ENCODE results near the gene NLGN3.
A peak's percentile ranks its signal among the peaks of the same experiment; 100 is the strongest.
"Not testable (repeated sequence)": the region's sequence is repeated elsewhere in the genome, so short reads cannot be mapped to it uniquely, and the experiment has no call there.

The NLGN3 gene

DNA sequence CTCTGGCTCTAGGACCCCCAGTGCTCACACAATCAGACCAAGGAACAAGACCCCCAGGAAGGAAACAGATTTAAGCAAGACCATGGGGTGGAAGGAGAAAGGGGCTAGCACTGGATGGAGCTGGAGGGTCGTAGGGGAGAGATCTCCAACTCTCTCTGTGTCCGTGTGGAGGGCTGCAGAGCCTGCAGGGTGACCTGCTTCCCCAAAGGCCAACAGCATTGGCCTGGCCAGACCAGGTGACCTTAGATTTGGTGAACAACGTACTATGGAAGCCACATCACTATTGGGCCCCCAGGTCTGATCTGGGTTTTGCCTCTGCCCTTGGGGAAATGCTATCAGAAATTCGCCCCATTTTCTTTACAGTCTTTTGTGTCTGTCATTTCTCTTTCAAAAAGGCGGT lies 26.0 kb downstream of the NLGN3 start:
- no peak for DNase-seq (ENCODE audit: low read depth)

DNA sequence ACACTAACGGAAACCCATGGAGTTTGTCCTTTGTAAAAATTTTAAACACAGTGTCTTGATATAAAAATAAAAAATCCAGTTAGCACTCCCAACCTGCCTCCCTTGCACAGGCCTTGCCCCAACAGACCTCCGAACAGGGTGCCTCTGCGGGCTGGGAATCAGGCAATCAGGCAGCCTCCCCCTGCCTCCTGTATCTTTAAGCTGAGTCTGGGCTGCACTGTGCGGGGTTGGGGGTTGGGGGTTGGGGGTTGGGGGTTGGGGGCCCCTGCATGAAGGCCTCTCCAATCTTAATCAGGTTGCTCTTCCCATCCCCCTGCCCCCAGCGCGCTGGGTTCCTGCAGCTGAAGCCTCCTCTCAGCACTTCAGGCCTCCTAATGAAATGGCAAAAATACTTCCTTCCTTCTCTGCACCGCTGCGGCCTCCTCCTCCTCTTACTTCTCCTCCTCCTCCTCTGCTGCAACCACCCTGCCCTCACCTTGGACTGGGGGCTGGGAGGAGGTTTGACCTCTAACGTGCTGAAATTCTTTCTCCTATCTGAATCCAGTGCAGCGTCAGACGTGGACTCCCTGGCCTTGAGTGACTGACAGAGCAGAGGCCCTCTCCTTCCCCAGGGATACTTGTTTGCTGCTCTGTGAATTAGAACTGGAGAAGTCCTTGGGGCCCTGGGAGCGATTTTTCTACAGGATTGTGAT lies 26.6 kb downstream of the NLGN3 start:
- DNase-seq (ENCODE audit: low read depth), result no peak

DNA sequence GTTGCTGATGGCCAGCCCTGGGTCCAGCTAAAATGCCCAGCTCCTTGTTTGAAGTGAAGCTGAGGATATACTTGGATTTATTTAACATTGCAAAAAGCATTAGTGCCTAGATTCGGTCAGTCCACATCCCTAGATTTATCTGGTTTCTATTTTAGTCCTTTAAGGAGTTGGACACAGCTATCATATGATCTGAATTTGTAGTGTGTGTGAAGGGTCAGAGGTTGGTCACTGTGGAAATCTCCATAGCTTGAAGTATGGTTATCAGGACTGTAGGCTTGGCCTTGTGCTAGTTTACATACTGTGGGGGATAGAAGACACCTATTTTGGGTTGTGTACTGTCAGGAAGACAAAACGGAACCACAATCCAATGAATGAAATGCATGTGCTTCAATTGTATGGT lies 28.8 kb downstream of the NLGN3 start:
- no peak for DNase-seq (ENCODE audit: low read depth)

DNA sequence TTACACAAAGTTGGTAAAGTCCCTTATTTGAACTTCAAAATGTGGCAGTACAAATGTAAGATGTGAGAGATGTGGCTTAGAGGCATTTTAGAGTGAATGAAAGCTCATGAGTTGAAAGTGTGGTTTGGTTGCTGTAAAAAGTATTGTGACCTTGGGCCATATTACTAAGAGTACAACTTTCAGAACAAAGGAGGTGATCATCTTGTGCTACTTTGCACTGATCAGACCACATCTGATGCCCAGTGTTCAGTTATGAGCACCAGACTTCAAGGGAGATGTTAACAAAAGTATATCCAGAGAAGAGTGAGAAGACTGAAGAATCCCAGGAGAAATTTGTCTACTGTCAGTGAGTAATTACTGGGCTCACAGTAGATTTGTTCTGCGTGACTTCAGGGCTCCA lies 30.2 kb downstream of the NLGN3 start:
- DNase-seq (ENCODE audit: low read depth), result no peak

DNA sequence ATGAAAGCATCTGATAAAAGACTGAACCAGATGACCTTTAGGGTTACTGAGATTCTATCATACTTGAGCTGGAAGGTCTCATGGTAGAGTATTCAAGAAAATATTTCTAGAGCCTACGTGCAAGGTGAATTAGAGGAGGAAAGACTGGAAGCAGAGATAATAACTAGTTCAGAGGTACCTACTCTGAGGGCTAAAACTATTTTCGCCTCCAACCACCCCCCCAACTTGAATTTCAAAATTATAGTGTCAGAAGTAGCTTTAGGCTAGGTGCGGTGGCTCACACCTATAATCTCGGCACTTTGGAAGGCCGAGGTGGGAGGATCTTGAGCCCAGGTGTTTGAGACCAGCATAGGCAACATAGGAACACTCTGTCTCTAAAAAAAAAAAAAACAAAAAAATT lies 30.9 kb downstream of the NLGN3 start:
- no peak for DNase-seq (ENCODE audit: low read depth)

DNA sequence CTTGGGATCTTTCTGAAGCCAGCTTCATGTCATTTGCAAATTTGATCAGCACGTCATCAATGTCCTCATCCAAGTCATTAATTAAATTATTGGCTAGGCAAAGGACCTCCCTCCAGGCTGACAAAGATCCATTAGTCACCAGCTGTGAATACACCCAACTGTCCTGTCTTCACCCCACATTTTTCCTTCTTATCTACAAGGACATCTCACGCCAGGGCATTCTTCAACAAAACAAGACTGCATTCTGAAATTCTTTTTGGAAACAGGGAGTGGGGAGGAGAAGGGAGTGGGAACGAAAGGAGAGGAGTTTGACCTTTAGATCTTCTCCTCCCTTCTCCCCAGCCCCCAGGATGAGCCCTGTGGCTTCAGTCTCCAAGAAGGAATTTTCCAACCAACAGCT lies 32.7 kb downstream of the NLGN3 start:
- no peak for DNase-seq (ENCODE audit: low read depth)

DNA sequence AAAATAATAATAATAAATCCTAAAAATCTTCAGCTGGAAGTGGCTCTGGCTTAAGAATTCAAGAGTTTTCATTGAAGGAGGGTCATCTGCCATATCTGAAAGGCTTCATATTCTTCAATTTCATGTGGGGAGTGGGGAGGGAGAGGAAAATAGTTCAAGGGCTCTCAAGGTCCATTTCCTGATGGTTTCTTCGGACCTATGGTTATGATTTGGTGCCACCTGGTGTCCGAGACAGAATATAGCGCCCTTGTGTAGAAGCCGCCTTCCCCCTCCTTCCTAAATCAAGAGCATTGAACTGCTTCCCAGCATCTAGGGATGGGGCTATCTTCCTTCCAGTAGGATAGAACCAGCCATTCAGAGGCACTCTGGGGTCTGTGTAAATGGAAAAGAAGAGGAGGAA lies 34.3 kb downstream of the NLGN3 start:
- DNase-seq (ENCODE audit: low read depth), result no peak

DNA sequence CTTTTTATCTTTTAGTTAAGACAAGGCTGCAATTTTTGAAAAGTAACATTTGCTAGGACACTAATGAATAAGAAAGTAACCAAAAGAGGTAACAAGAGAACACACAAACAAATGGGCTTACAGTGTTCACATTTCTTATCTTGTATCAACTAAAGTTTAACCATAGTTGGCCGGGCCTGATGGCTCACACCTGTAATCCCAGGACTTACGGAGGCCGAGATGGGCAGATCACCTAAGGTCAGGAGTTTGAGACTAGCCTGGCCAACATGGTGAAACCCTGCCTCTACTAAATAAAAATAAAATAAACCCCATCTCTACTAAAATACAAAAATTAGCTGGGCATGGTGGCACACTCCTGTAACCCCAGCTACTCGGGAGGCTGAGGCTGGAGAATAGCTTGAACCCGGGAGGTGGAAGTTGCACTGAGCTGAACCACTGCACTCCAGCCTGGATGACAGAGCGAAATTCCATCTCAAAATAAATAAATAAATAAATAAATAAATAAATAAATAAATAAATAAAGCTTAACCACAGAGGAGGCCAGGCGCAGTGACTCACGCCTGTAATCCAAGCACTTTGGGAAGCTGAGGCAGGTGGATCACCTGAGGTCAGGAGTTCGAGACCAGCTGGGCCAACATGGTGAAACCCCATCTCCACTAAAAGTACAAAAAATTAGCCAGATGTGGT lies 36.1 kb downstream of the NLGN3 start:
- DNase-seq (ENCODE audit: low read depth), result not testable (repeated sequence)

DNA sequence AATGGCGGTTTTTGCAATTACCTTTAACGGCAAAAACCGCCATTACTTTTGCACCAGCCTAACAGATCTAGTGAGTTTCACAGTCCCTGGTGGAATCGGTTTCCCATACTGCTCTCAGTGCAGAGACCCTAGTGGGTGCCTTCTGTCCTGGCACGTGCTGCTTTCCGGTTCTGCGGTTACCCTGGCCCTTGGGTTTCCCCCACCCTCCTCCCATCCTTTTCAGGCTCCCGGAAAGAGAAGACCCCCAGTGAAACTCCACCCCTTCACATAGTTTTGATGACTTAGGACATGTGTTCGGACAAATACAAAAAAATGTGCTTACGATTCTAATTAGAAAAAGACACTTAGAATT lies 36.9 kb downstream of the NLGN3 start:
- DNase-seq (ENCODE audit: low read depth), result no peak

DNA sequence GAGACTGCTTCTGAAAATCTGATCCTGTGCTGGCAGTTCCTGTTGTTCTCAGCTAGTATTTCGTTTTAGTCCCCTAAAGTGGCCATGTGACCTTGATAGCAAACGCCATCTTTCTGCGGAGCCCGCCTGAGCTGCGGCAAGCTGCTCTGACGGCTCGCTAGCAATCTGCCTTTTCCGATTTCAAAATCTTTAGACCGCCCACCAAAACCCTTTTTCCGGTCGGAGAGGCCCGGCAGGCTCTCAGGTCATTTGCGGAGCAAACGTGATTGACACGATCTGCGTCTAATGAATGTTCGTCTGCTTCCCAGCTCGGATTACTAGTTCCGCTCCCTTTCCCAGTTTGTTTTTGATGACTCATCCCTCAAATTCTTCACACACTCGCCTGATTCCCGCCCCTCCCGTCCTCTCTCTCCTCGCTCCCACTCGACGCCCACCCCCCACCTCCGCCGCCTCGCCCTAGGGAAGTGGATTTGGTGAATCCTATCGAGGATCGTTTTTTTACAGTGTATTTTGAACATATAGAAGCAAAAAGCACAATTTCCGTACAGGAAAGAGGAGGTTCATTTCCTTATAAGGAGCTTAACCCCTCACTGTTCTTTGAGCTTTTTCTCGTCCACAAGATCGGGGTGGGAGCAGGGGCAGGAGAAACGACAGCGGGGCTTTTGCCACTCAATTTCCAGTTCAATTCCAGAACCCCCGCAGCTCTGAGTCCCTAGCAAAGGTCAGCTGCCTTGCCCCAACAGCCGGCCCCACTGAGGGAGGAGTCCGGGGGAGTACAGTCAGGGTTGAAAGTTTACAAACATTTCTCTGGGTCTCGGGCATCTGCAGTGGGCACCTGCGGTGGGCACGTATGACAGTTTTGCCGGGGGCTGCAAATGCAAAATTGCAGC lies 37.5 kb downstream of the NLGN3 start:
- DNase-seq (ENCODE audit: low read depth), result peak; percentile 61

DNA sequence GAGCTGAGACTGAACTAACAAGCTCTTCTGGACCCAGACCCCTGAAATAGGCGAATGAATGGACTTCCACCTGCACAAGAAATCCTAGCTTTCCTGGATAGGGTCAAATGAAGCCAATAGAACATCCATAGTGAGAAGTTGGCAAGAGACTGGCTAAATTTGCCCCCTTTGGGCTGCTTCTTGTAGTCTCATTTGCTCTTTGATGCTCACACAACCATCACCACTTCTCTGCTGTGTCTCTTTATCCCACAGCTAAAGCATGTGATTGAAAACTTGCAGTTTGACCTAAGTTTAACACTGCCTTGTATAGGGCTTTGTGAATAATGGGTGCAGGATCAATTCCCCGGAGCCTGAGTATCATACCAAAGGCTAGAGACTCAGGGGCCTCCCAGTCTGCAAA lies 38.2 kb downstream of the NLGN3 start:
- DNase-seq (ENCODE audit: low read depth), result no peak

DNA sequence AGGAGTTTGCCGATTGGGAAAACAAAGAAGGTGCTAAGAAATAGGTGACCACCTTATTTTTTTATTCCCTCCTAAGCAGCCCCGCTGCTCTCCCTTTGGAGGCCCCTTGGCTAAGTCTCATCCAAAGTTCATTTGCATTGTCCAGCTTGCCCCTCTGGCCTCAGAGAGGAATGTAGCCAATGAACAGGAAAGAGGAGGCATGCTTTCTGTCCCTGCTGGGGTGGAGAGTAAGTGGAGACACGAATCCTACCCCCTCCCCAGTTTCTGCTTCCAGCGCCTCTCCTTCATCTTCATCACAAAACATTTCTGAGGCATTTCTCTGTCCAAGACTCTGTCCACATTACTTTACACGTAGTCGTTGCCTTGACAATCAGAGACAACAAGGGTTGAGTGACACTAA lies 38.7 kb downstream of the NLGN3 start:
- no peak for DNase-seq (ENCODE audit: low read depth)

DNA sequence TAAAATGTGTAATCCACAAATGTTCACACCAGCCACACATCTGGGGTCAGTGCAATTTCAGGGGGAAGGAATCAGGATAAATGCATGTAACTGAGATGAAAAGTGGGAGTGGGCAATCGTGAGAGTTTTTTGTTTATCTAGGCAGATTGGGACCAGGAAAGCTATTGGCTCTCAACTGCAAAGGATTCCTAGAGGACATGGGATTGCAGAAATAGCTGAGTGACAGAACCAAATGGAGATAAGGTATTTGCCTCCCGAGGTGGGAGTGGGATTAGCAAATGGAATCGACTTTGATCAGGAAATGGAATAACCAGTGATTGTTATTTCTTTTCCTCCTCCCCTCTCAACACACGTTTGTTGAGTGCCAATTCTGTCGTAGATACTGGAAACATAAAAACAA lies 39.5 kb downstream of the NLGN3 start:
- no peak for DNase-seq (ENCODE audit: low read depth)

DNA sequence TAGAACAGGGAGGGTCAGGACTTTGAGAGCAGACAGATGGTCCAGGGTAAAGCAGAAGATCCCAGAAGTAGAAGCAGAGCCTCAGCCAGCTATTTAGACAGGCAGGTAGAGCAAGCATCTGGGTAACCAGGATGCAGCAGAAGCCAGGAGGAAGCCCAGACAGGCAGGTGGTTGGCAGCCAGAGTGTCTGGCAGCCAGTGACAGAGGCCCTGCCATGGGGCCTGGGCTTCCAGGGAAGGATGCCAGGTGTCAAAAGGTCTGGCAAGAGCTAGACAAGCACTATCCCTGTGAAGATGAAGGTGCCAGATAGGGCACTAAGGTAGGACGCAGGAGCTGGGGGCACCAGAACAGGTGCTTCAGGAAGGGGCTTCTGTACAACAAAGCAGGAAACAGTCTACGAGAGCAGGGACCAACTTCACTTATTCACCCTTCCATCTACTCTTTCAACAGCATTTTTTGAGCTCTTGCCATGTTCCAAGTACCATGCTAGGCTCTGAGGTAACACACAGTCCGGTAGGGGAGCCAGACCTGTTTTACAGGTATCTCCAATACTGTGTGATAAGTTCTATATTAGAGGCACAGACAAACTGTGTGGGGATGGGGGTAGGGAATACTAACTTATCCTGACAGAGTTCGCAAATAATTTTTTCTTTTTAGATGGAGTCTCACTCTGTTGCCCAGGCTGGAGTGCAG lies 40.3 kb downstream of the NLGN3 start:
- no peak for DNase-seq (ENCODE audit: low read depth)

DNA sequence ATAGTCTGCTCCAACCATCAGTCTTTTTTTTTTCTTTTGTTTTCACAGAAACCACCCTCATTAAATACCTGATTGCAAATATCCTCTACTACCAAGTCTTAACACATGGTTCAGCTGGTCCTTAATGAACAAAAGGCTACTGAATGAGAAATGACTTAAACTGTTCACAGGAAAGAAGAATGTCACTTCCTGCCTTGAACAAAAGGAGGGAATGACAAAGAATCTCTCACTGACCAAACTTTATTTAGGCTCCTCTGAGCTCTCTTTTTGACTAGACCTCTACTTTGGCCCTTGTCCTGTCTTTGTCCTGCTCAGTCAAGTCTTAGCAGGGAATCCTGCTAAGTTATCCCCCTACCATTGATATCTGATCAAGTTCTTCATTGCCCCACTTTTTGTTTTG lies 46.6 kb downstream of the NLGN3 start:
- no peak for DNase-seq (ENCODE audit: low read depth)

DNA sequence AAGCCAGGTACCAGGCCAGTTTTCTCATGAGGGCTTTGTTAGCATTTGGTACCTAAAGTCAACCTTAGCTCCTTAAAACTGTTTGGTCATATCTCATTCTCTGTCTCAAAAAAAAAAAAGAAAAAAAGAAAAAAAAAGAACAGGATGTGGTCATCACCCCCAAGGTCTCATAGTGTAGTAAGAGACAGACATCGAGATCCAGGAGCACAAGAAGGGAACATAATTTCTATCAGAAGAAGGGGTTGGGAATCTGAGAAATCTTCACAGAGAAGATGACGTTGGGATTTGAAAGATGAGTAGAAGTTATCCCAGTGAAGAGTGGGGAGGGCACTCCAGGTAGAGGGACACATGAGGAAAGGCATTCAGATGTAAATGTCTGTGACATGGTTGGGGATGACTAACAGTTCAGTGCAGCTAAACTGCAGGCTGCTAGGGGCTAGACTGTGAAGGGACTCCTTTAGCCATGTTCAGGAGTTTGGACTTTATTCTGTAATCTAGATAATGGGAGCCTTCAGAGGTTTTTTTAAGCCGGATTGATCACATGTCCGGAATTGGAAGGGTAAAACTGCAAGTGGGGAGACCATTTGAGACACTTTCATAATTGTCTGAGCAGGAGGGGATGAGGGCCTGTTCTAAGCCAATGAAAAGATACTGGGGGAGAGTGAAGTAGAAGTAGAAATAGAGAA lies 51.5 kb downstream of the NLGN3 start:
- no peak for DNase-seq (ENCODE audit: low read depth)

DNA sequence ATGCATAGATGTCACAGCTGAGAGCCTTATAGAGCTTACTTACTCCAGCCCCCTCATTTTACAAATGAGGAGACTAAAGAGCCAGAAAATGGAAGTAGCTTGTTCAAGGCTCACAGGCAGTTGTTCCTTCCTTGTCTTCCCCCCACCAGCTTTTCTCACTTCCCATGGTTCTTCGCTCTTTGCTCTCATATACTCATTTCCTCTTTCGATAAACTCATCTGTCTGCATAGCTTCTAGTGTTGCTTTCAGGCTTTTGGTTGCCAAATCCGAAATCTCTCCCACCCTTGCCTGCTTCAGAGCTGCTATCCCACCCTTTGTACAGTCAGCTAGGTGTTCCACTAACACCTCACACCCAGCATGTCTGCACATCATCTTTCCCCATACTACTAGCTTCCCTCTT lies 53.4 kb downstream of the NLGN3 start:
- no peak for DNase-seq (ENCODE audit: low read depth)

DNA sequence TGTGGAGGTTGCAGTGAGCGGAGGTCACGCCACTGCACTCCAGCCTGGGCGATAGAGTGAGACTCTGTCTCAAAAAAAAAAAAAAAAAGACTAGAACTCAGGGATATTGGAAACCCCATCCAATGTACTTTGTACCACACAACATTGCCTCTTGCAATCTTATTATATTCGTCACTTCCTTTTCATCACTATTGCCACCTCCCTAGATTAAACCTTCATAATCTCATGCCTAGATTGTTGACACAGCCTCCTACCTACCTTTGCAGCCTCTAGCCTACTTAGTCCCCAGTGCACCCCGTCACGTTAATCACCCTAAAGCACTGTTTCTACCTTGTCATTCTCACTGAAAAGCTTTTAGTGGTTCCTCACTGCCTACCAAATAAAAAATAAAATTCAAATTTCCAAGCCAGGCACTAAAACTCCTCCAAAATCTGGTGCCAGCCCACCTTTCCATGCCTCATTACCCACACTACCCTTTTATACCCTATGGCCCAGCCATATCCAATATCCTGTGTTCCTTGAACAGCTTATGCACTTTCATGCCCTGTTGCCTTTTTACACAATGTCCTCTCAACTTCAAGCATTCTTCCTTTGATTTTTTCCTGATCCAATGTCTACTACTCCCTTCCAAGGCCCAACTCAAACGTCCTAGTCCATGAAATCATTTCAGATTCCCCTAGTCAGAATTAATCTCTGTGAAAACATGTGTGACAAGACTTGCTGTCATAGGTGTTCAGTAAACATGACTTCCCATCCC lies 54.8 kb downstream of the NLGN3 start:
- no peak for DNase-seq (ENCODE audit: low read depth)

DNA sequence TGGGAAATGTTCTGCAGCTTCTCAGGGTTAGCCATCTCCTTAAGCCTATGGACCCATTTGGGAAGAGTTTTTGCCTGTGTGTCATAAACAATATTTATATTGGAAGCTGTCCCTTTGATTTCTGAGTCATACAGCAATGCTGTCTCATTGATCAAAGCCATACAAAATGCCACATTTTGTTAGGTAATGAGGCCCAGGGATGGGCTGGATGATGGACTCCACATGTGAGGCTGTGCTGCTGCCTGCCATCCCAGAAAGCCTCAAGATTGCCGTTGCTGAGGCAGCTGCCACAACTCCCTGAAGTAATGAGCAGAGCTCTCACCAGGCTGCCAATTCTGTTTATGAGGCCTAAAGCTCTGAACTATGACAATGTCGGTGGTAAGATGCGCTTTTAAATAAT lies 66.2 kb downstream of the NLGN3 start:
- no peak for DNase-seq (ENCODE audit: low read depth)

DNA sequence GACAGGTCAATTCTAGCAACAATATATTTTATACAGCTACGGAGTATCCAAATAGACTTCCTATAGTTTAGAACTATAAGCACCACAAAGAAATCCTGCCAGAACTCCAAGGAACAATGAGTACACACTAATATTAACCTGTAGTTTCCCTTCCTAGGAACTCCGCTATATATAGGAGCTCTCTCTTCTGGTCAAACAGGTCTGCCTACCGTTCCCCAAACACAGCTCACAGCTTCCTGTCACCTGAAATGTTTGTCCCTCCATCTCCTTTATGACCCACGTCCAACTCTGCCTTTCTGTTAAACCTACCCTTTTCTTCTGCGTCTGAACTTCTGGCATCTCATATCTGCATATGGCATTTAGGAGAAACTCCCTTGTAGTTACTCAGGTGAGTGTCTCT lies 67.9 kb downstream of the NLGN3 start:
- no peak for DNase-seq (ENCODE audit: low read depth)

DNA sequence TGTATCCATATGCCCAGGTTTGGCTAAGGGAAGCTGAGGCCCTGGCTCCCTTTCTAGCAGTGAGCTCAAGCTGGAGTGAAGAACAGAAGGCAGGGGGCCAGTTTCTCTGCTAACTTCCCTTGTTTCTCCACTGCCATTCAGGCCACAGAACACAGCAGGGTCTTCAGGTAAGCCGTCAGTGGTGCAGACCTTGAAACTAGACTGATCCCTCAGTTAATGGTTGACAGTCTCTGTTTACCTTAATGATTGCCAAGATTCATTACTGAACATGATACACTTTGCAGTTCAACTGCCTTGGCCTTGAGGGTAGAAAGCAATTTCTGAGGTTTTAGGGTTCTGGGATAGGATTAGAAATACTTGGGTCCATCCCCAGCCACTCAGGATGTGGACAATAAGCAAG lies 69.5 kb downstream of the NLGN3 start:
- DNase-seq (ENCODE audit: low read depth), result no peak
